Stimulated activated CD4-positive, alpha-beta T cell treated with anti-CD3 and anti-CD28 coated beads, Interleukin-15, amount 100 ng/mL, for 24 hours (primary cell): ENCODE measurements around the gene INPPL1.
A peak's percentile ranks its signal among the peaks of the same experiment; 100 is the strongest.
"Not testable (repeated sequence)": the region's sequence is repeated elsewhere in the genome, so short reads cannot be mapped to it uniquely, and the experiment has no call there.

Experiments
- DNase-seq: peaks from one replicate; pipeline ENCODE4 v3.0.0-alpha.2; 2020

The INPPL1 gene

DNA sequence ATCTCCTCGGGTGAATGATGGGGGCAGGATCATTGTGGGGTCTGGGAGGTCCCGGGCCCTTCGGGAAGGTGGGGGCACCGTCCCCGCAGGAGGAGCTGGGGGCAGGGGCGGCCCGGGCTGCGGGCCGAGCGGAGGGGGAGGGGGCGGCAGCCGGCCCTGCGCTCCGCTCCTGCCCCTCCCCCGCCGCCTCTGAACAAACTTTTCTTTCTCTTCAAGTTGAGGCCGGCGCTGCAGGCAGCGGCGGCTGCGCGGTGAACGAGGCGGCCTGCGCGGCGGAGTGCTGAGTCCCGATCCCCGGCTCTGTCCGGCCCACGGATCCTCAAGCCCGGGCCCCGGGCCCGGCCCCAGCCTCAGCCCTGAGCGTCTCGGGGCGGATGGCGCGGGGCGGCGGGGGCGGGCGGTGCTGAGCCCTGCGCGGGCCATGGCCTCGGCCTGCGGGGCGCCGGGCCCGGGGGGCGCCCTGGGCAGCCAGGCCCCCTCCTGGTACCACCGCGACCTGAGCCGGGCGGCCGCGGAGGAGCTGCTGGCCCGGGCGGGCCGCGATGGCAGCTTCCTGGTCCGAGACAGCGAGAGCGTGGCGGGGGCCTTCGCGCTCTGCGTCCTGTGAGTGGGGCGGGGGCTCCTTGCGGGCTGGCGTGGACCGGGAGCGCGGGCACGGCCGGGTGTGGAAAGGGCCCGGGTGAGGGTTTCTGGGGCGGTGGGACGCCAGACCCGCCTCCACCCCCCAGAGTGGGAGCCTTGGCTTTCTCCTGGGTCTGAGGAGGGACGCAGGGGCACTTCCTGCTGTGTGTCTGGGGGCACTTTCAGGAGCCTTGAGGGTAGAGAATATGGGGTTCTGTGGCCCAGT lies at the start of gene INPPL1:
Gene INPPL1 (plus strand): TSS at position 204 of the 847 bp plus-strand sequence. CDS start 218 bp downstream, at position 422.
- peak; percentile 63 for DNase-seq

GRCh38 chr11:72177656-72178055 lies 46.9 kb upstream of the INPPL1 start:
- no peak for DNase-seq

DNA sequence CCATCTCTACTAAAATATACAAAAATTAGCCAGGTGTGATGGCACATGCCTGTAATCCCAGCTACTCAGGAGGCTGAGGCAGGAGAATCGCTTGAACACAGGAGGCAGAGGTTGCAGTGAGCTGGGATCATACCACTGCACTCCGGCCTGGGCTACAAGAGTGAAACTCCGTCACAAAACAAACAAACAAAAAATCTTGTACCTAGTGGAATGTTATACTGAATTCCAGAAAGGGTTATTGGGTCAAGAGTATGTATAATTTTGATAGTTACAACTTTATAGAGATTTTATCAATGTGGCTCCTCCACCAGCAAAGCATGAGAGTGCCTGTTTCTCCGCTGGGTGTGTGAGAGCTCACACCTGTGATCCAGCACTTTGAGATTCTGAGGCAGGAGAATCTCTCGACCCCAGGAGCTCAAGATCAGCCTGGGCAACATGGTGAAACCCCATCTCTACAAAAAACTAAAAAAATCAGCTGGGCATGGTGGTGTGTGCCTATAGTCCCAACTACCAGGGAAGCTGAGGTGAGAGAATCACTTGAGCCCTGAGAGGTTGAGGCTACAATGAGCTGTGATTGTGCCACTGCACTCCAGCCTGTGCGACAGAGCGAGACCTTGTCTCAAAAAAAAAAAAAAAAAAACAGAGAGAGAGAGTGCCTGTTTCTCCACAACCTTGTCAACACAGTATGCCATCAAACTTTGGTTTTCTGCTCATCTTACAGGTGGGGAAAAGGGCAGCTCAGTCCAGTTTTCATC lies 45.3 kb upstream of the INPPL1 start:
- no peak for DNase-seq

DNA sequence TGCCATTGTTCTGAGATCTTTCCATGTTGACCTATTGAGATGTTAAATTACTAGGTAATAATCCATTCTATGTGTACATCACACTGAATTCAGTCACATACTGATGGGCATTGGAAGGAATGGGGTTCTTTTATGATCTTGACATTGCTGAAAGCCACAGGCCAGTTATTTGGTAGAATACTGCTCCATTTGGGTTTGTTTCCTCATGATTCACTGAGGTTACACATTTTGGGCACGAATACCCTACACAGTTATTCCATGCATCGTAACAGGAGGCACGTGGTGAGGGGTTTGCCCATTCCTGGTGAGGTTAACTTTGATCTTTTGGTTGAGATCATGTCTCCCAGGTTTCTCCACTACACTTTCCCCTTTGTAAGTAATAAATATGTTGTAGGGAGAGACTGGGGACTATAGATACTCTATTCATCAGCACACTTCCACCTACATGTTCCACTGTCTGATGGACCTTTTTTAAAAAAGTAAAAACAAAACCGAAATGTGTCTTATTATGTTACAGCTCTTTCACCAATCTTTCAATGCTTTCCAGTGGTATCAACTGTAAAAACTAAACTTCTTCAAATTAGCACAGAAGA lies 44.7 kb upstream of the INPPL1 start:
- peak; percentile 17 for DNase-seq

- not testable (repeated sequence) for DNase-seq
These were observed 43.5 kb upstream of the INPPL1 start for GRCh38 chr11:72180892-72181552.

DNA sequence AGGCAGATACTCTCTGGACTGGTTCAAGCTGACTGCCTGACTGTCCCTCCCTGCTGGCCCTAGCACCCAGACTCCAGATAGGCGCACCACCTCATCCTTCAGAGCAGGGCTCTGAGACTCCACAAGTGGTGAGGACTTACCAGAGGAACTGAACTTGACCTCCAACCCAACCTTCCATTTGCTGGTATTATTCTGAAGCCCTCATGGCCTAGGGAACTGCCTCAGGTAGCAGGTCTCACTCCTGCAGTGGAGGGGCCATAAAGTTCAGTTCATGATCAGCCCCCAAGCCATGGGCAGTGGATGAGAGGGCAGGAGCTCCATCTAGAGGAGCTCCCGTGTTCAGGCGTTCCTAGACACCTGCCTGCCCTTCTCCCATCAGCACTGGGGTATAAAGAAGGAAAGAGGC lies 43.0 kb upstream of the INPPL1 start:
- DNase-seq, result not testable (repeated sequence)

GRCh38 chr11:72188267-72188666 lies 36.3 kb upstream of the INPPL1 start:
- DNase-seq, result no peak

- DNase-seq, result no peak
These were observed 34.9 kb upstream of the INPPL1 start for GRCh38 chr11:72189455-72190250.

GRCh38 chr11:72190631-72191071 lies 33.9 kb upstream of the INPPL1 start:
- no peak for DNase-seq

DNA sequence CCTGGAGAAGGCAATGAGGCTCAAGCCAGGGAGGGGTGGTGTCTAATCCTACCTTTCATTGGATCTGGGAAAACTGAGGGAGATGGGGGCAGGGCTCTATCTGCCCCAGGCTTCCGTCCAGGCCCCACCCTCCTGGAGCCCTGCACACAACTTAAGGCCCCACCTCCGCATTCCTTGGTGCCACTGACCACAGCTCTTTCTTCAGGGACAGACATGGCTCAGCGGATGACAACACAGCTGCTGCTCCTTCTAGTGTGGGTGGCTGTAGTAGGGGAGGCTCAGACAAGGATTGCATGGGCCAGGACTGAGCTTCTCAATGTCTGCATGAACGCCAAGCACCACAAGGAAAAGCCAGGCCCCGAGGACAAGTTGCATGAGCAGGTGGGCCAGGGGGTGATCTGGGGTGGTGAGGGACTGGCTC lies 32.6 kb upstream of the INPPL1 start, which contains the start of gene FOLR1:
Gene FOLR1 (plus strand): TSS at position 180 of the 421 bp plus-strand sequence. CDS start 34 bp downstream, at position 214.
- DNase-seq, result no peak

GRCh38 chr11:72195518-72196270 lies 28.9 kb upstream of the INPPL1 start:
- no peak for DNase-seq

GRCh38 chr11:72201445-72201844 lies 23.1 kb upstream of the INPPL1 start:
- DNase-seq, result not testable (repeated sequence)

- no peak for DNase-seq
These were observed 22.0 kb upstream of the INPPL1 start for GRCh38 chr11:72202571-72202970.

DNA sequence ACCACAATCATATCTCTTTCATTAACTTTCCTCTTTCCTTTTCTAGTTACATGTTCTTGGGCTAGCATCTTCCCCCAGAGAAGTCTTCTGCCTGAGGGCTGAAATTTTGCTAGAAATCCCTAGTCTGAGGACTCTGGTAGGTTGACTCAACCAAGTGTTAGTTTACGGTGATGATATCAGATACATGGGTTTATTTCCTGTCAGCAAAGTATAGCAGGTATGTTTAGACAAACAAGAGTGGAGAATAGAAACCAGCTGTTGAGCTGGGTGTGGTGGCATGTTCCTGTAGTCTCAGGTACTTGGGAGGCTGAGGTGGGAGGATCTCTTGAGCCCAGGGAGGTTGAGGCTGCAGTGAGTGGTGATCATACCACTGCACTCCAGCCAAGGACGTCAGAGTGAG lies 21.4 kb upstream of the INPPL1 start:
- no peak for DNase-seq

DNA sequence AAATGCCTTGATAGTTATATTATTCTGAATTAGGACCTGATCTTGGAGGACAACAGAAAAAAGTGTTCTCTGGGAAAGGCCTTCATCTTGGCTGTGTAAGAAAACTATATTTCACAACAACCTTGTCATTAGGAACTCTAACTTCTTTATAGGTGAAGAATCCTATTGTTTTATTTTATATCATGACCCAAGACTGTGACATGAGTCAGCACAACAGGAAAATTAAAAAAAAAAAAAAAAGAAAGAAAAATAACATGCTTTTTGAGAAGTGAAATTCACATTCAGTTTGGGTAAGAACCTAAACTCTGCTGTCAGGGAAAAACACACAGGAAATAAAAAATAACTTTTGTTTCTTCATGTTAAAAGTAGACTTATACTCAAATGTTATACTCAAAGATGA lies 19.7 kb upstream of the INPPL1 start:
- no peak for DNase-seq

GRCh38 chr11:72206794-72207193 lies 17.8 kb upstream of the INPPL1 start:
- not testable (repeated sequence) for DNase-seq

DNA sequence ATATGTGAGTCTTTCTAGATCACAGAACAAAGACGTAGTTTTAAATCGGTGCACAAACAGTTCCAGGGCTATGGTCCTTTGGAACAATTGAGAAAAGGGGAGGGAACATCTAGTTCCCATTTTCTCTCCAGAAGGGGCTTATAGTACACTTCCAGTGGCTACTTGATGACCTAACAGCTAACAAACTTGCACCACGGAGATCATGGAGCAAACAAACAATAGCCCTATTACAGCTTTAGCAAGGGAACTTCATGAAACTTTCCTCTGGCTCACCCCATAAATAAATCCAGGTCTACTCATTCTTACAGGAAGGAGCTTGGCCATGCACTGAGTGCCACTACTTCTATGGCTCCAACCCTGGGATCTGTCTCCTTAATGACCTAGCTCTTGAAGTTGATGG lies 16.3 kb upstream of the INPPL1 start:
- DNase-seq, result no peak

- DNase-seq, result no peak
These were observed 15.5 kb upstream of the INPPL1 start for GRCh38 chr11:72209101-72209500.

DNA sequence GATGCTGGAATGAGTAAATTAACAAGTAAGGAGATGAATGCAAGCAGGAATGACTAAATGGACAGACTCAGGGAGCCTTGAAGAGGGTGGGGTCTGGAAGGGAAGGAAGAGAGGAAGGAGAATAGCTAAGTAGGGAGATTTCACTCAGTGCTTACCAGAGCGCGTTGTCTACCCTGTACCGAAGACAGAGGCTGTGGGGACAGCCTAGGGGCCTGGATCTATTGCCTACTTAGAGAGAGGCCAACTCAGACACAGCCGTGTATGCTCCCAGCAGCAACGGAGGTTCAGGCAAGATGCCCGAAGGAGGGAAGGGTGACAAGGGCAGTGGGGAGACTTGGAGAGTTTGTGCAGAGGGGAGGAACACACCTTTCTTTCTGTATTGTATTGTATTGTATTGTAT lies 7.9 kb upstream of the INPPL1 start, which contains the start of gene FOLR2:
Gene FOLR2 (plus strand): TSS at position 157 of the 400 bp plus-strand sequence. CDS start 1,791 bp downstream, outside the sequence.
- no peak for DNase-seq

- no peak for DNase-seq
These were observed 6.7 kb upstream of the INPPL1 start for GRCh38 chr11:72217841-72218240.

DNA sequence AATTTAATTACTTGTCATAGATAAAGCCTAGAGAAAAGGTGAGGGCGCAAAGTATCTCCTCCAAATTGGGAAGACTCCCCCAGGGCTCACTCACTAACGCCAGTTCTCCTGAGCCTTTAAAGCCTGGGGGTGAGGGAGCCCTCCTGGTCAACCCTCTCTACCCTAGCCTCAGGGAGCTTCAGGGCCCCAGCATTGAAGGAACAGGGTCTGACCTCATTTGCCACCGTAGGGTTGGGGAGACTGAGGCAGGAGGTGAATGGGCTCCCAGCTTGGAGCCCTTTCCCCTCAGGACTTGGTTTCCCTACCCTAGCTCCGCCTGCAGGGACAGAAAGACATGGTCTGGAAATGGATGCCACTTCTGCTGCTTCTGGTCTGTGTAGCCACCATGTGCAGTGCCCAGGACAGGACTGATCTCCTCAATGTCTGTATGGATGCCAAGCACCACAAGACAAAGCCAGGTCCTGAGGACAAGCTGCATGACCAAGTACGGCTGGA lies 6.3 kb upstream of the INPPL1 start:
- no peak for DNase-seq
